ENCODE data around the gene GPR158.
A peak's percentile ranks its signal among the peaks of the same experiment; 100 is the strongest.

Gene GPR158

DNA sequence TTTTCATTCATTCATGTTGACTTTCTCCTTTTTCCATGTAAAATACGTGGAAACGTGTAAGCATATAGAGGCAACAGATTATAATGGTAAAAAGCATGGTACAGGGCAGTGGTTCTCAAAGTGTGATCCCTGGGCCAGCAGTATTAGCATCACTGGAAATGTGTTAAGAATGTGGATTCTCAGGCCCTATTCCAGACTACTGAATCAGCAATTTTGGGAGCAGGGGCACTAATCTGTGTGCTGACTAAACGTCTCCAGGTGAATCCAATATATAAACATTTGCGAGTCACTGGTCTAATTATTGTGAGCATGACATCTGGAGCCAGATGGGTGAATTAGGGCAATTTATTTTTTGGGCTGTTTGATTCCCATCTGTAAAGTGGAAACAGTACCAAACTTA lies 5.1 kb upstream of the GPR158 start:
- no peak overlapping the region for H3K4me3 ChIP-seq (ENCODE audit: insufficient read depth, low read depth, low read length)
- H3K4me1 ChIP-seq (ENCODE audit: control insufficient read depth, insufficient read depth, low read length): no peaks in the 10 kb centered on the region
- no peaks in the 10 kb centered on the region for H3K36me3 ChIP-seq (ENCODE audit: control insufficient read depth, insufficient read depth, low read length)
- peaks cover 20% of the 10 kb centered on the region for H3K27me3 ChIP-seq (ENCODE audit: control insufficient read depth, insufficient read depth, low read length, poor library complexity, severe bottlenecking)
- no peaks in the 10 kb centered on the region for H3K9me3 ChIP-seq (ENCODE audit: control insufficient read depth, low read length)
- WGBS, 2 experiments: 86 to 91% methylated on average over 4 of the region's 4 CpGs
- H3K27ac ChIP-seq (ENCODE audit: insufficient read depth, low read depth, low read length, poor library complexity, severe bottlenecking): no peak overlapping the region

DNA sequence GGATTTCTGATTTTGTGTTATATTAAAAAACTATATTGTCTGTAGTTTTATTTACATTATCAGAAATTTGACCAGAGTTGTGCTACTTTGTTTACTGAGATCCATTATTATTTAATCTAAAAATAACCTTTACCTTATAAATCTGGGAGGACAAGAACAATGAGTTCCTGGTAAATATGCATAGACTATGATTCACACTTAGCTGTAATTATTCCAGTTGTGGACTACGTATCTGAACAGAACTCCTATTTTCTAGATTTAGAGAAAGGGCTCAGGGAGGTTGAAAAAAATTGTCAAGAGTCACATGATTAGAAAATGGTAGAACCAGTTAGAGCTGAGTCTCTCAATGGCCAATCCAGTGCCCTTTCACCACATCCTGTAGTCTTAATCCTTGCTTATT lies 4.2 kb upstream of the GPR158 start:
- Histone ChIP-seq H3K4me1 (ENCODE audit: control insufficient read depth, insufficient read depth, low read length) (peaks cover 4% of the 10 kb centered on the region), H3K27me3 (ENCODE audit: control insufficient read depth, insufficient read depth, low read length, poor library complexity, severe bottlenecking) (peaks cover 27% of the 10 kb centered on the region), H3K4me3 (ENCODE audit: insufficient read depth, low read depth, low read length) (no peak overlapping the region), H3K9me3 (ENCODE audit: control insufficient read depth, low read length) (no peaks in the 10 kb centered on the region), H3K36me3 (ENCODE audit: control insufficient read depth, insufficient read depth, low read length) (no peaks in the 10 kb centered on the region), H3K27ac (ENCODE audit: insufficient read depth, low read depth, low read length, poor library complexity, severe bottlenecking) (no peak overlapping the region)
- WGBS, 2 experiments: 82 to 86% methylated on average over 1 of the region's 1 CpG

DNA sequence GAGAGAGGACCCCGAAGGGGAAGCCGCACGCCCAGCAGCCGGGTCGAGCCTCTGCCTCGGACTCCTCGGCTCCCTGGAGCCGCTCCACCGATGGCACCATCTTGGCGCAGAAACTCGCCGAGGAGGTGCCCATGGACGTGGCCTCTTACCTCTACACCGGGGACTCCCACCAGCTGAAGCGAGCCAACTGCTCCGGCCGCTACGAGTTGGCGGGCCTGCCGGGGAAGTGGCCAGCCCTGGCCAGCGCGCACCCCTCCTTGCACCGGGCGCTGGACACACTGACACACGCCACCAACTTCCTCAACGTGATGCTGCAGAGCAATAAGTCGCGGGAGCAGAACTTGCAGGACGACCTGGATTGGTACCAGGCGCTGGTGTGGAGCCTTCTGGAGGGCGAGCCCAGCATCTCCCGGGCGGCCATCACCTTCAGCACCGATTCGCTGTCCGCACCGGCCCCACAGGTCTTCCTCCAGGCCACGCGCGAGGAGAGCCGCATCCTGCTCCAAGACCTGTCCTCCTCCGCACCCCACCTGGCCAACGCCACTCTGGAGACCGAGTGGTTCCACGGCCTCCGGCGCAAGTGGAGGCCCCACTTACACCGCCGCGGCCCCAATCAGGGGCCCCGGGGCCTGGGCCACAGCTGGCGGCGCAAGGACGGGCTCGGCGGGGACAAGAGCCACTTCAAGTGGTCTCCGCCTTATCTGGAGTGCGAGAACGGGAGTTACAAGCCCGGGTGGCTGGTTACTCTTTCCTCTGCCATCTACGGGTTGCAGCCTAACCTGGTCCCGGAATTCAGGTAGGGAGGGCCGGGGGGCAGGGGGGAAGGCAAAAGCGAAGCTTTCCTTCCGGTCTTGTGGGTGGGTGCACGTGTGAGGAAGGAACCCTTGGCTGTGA lies 973 bp downstream of the GPR158 start:
- H3K4me1 ChIP-seq (ENCODE audit: control insufficient read depth, insufficient read depth, low read length): peaks cover 19% of the 10 kb centered on the region
- H3K27ac ChIP-seq (ENCODE audit: insufficient read depth, low read depth, low read length, poor library complexity, severe bottlenecking): no peak overlapping the region
- peaks cover 55% of the 10 kb centered on the region for H3K27me3 ChIP-seq (ENCODE audit: control insufficient read depth, insufficient read depth, low read length, poor library complexity, severe bottlenecking)
- H3K36me3 ChIP-seq (ENCODE audit: control insufficient read depth, insufficient read depth, low read length): no peaks in the 10 kb centered on the region
- 2% methylated on average over 66 of the region's 66 CpGs for WGBS, 2 experiments
- H3K9me3 ChIP-seq (ENCODE audit: control insufficient read depth, low read length): no peaks in the 10 kb centered on the region
- peak overlapping the region; percentile 56 for H3K4me3 ChIP-seq (ENCODE audit: insufficient read depth, low read depth, low read length)

DNA sequence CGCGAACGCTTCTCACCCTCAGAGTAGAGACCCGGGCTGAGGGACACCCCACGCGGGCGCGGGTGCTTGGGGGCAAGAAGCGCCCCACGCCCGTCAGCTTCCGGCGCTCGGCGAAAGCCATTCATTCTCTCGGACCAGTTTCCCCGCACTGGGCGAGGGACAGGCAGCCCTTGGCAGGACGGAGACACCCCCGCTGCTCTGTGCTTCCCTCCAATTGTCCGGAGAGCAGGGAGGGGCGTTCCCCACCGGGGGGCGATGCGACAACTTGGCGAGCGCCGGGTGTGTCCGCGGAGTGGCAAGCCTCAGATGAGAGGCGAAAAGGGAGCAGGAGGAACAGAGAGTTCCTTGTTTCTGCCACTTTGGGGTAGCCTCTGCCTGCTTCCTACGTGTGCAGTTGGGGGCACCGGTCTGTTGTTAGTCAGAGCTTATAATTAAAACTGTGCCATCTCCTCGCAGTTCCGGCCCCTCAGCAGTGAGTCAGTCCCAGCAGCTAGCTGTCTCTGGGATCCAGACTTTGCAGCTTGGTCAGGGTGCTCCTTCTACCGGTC lies 1.7 kb downstream of the GPR158 start:
- WGBS, 2 experiments: 1% methylated on average over 36 of the region's 36 CpGs
- H3K27me3 ChIP-seq (ENCODE audit: control insufficient read depth, insufficient read depth, low read length, poor library complexity, severe bottlenecking): peaks cover 55% of the 10 kb centered on the region
- H3K4me3 ChIP-seq (ENCODE audit: insufficient read depth, low read depth, low read length): peak overlapping the region; percentile 56
- peaks cover 19% of the 10 kb centered on the region for H3K4me1 ChIP-seq (ENCODE audit: control insufficient read depth, insufficient read depth, low read length)
- no peak overlapping the region for H3K27ac ChIP-seq (ENCODE audit: insufficient read depth, low read depth, low read length, poor library complexity, severe bottlenecking)
- no peaks in the 10 kb centered on the region for H3K9me3 ChIP-seq (ENCODE audit: control insufficient read depth, low read length)
- H3K36me3 ChIP-seq (ENCODE audit: control insufficient read depth, insufficient read depth, low read length): no peaks in the 10 kb centered on the region

- H3K27ac ChIP-seq (ENCODE audit: insufficient read depth, low read depth, low read length, poor library complexity, severe bottlenecking): no peak overlapping the region
- 48 to 50% methylated on average over 2 of the region's 2 CpGs for WGBS, 2 experiments
- no peaks in the 10 kb centered on the region for H3K36me3 ChIP-seq (ENCODE audit: control insufficient read depth, insufficient read depth, low read length)
- peaks cover 19% of the 10 kb centered on the region for H3K4me1 ChIP-seq (ENCODE audit: control insufficient read depth, insufficient read depth, low read length)
- H3K4me3 ChIP-seq (ENCODE audit: insufficient read depth, low read depth, low read length): no peak overlapping the region
- H3K27me3 ChIP-seq (ENCODE audit: control insufficient read depth, insufficient read depth, low read length, poor library complexity, severe bottlenecking): peaks cover 55% of the 10 kb centered on the region
- H3K9me3 ChIP-seq (ENCODE audit: control insufficient read depth, low read length): no peaks in the 10 kb centered on the region
Observed at GRCh38 chr10:25177093-25177753, 2.4 kb downstream of the GPR158 start.

DNA sequence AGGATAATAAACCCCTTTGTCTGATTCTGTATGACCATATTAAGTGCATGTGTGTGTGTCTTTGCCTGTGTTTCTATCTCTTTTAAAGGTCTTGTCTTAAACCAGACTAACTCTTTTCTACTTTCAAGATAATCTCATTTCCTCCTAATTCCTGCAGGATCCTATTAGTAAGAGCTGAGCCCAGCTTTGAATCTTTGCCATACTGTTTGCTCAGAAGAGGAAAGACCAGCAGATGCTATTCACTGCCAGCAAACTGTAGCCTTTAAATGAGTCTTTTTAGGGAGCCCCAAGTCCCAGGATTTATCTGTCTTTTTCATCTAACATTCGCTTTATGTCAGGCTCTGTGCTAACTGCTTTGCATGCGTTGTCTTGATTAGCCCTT lies 2.9 kb downstream of the GPR158 start:
- Histone ChIP-seq H3K4me3 (ENCODE audit: insufficient read depth, low read depth, low read length) (no peak overlapping the region), H3K27ac (ENCODE audit: insufficient read depth, low read depth, low read length, poor library complexity, severe bottlenecking) (no peak overlapping the region), H3K4me1 (ENCODE audit: control insufficient read depth, insufficient read depth, low read length) (peaks cover 19% of the 10 kb centered on the region), H3K27me3 (ENCODE audit: control insufficient read depth, insufficient read depth, low read length, poor library complexity, severe bottlenecking) (peaks cover 52% of the 10 kb centered on the region), H3K36me3 (ENCODE audit: control insufficient read depth, insufficient read depth, low read length) (no peaks in the 10 kb centered on the region), H3K9me3 (ENCODE audit: control insufficient read depth, low read length) (no peaks in the 10 kb centered on the region)
- 84% methylated on average over 2 of the region's 2 CpGs for WGBS, 2 experiments

DNA sequence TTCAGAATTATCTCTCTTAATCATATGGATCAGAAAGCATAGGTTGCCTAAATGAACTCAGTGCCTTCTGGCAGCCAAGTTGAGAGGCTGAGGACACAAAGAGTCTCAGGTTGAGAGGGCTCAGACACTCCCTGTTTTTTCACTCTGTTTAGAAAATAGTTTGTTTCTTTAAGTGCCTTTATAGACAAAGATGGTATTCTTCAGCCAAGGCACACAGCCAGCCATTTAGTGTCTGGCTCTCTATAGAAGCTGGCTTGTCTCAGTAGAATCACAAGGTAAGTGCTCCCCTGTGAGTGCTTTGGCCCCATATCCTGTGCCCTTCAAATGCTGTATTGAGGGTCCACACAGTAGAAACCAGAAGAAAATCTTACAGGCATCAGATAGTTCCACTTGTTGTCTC lies 3.6 kb downstream of the GPR158 start:
- Histone ChIP-seq H3K27ac (ENCODE audit: insufficient read depth, low read depth, low read length, poor library complexity, severe bottlenecking) (no peak overlapping the region), H3K36me3 (ENCODE audit: control insufficient read depth, insufficient read depth, low read length) (no peaks in the 10 kb centered on the region), H3K4me1 (ENCODE audit: control insufficient read depth, insufficient read depth, low read length) (peaks cover 19% of the 10 kb centered on the region), H3K27me3 (ENCODE audit: control insufficient read depth, insufficient read depth, low read length, poor library complexity, severe bottlenecking) (peaks cover 46% of the 10 kb centered on the region), H3K4me3 (ENCODE audit: insufficient read depth, low read depth, low read length) (no peak overlapping the region), H3K9me3 (ENCODE audit: control insufficient read depth, low read length) (no peaks in the 10 kb centered on the region)

GRCh38 chr10:25180801-25181200 lies 6.0 kb downstream of the GPR158 start:
- no peak overlapping the region for H3K27ac ChIP-seq (ENCODE audit: insufficient read depth, low read depth, low read length, poor library complexity, severe bottlenecking)
- peaks cover 27% of the 10 kb centered on the region for H3K27me3 ChIP-seq (ENCODE audit: control insufficient read depth, insufficient read depth, low read length, poor library complexity, severe bottlenecking)
- no peaks in the 10 kb centered on the region for H3K9me3 ChIP-seq (ENCODE audit: control insufficient read depth, low read length)
- H3K36me3 ChIP-seq (ENCODE audit: control insufficient read depth, insufficient read depth, low read length): no peaks in the 10 kb centered on the region
- H3K4me1 ChIP-seq (ENCODE audit: control insufficient read depth, insufficient read depth, low read length): peaks cover 15% of the 10 kb centered on the region
- WGBS, 2 experiments: 83 to 98% methylated on average over 2 of the region's 2 CpGs
- no peak overlapping the region for H3K4me3 ChIP-seq (ENCODE audit: insufficient read depth, low read depth, low read length)

GRCh38 chr10:25182636-25183035 lies 7.8 kb downstream of the GPR158 start:
- 87 to 89% methylated on average over 3 of the region's 3 CpGs for WGBS, 2 experiments
- peaks cover 9% of the 10 kb centered on the region for H3K27me3 ChIP-seq (ENCODE audit: control insufficient read depth, insufficient read depth, low read length, poor library complexity, severe bottlenecking)
- H3K27ac ChIP-seq (ENCODE audit: insufficient read depth, low read depth, low read length, poor library complexity, severe bottlenecking): no peak overlapping the region
- no peaks in the 10 kb centered on the region for H3K36me3 ChIP-seq (ENCODE audit: control insufficient read depth, insufficient read depth, low read length)
- H3K4me3 ChIP-seq (ENCODE audit: insufficient read depth, low read depth, low read length): no peak overlapping the region
- no peaks in the 10 kb centered on the region for H3K4me1 ChIP-seq (ENCODE audit: control insufficient read depth, insufficient read depth, low read length)
- H3K9me3 ChIP-seq (ENCODE audit: control insufficient read depth, low read length): no peaks in the 10 kb centered on the region

DNA sequence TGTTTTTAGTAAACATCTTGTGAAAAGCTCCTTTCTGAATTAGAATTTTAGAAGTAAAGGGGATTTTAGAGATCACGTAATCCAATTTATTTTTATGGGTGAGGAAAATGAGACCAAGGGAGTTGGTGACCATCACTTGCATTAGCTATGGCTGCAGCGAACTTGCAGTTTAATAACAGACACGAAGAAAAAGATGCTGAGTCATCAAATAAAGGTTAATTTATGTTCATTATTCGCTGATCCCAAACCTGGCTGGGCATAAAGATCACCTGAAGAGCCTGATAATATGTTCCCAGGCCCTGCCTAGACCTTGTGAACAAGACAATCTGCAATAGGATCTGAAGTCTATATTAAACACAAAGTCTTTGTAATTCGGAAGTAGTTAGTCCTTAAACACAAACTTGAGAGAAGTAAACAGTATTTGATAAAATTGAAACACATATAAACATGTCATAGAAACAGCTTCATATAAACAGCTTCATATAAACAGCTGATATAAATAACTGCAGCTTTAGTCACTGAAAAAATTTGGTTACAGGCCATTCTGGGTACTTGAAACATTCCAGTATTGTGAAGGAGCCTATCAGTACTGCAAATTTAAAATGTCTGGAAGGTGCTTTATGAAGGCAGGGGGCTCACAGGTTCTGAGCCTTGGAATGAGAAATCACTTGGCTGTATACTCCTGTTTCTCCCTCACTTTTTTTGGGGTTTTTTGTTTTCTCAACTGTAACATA lies 16.5 kb downstream of the GPR158 start:
- no peak overlapping the region for H3K4me3 ChIP-seq (ENCODE audit: insufficient read depth, low read depth, low read length)
- no peak overlapping the region for H3K27ac ChIP-seq (ENCODE audit: insufficient read depth, low read depth, low read length, poor library complexity, severe bottlenecking)
- H3K36me3 ChIP-seq (ENCODE audit: control insufficient read depth, insufficient read depth, low read length): no peaks in the 10 kb centered on the region
- no peaks in the 10 kb centered on the region for H3K9me3 ChIP-seq (ENCODE audit: control insufficient read depth, low read length)
- H3K27me3 ChIP-seq (ENCODE audit: control insufficient read depth, insufficient read depth, low read length, poor library complexity, severe bottlenecking): no peaks in the 10 kb centered on the region
- WGBS, 2 experiments: 95 to 97% methylated on average over 4 to 5 of the region's 5 CpGs
- no peaks in the 10 kb centered on the region for H3K4me1 ChIP-seq (ENCODE audit: control insufficient read depth, insufficient read depth, low read length)

Measured in ectodermal cell (in vitro differentiated cells).